Cardiac atrium fibroblast (primary cell): ENCODE results near the gene PLSCR1. TPM values are rescaled to one million over a fixed set of nuclear protein-coding genes. Genes with fewer than 3 reads are reported as not detected.

Experiments used
- total RNA-seq: library from RNA; depleted of rRNA; stranded (reverse); fragments of >200 nt; gene quantifications from 2 replicates; pipeline ENCODE4 v1.2.3, GENCODE V29; 2015

The PLSCR1 gene
- total RNA-seq, result 223 and 257 TPM in 2 replicates

DNA sequence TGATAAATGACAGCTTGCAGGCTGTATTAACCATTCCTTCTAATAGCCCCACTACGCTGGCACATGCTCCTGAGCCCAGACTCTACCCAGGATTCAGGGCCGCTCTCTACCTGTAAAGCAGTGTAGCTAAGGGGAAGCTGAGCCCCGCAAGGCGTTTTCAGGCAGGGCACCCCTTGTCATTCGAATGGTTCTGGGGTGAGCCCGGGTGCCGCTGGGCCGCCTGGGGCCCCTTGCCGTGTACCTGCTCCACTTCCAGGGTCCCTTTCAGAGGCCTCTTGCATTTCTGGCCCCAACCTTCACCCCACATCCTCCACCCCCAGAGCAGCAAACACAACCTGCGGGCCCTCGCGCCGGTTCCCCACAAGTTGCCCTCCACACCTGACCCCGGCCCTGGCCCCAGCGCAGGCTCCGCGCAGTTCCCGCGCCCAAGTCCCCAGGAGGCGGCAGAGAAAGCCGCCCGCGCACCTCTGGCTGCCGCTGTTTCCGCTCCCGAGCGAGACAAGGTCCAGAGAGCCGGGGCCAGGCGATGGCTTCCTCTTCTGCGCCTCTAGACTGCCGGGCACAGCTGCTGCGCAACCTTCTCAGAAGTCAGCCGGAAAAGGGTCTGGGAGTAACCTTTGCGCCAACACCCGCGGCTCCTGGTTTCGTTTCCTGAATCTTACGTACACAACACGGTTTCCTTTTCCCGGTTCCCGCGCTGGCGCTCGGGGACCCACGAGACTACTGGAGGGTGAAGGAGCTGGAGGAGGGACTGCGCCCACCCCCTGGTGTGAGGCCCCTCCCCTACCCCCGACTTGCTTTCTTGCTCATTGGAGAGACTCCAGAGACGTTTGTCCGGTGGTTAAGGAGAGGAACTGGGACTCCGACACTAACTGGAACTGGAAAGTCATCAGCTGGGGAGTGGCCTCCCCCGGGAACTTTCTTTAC lies at the start of gene PLSCR1:
Gene PLSCR1, minus strand, starts transcription at position 606 of the 927 bp plus-strand sequence. CDS start 8,055 bp downstream, outside the sequence.

GRCh38 chr3:146469150-146470017 lies 75.0 kb downstream of the PLSCR1 start, which contains the start of gene PLSCR2:
Gene PLSCR2, minus strand, starts transcription at chr3:146469561. Its CDS starts 9,657 bp downstream, at chr3:146459904.

Other genes with a start within 250 kb of the PLSCR1 start
- not detected in 2 replicates for gene PLSCR2, start 75.0 kb downstream of the PLSCR1 start, total RNA-seq
- not detected in 2 replicates for gene PLSCR5, start 60.7 kb upstream of the PLSCR1 start, total RNA-seq